ACC112 (cell line): ENCODE measurements around the gene GNAI3.

Source experiments
- H2AFZ ChIP-seq: fragments of 200-600 bp; sonication (generic); one replicate; pipeline ENCODE4 v1.6.0; 2017; ENCODE audit warnings: antibody characterized with exemption, low read length; ENCODE audit not compliant: unreplicated experiment
- H3K27ac ChIP-seq: fragments of 200-600 bp; sonication (generic); 2 replicates; pipeline ENCODE4 v1.5.1; 2014; ENCODE audit warnings: low read depth, mild to moderate bottlenecking, antibody characterized with exemption, low read length, moderate library complexity
- H3K27me3 ChIP-seq: fragments of 200-600 bp; sonication (generic); 2 replicates; pipeline ENCODE4 v1.6.1; 2014; ENCODE audit warnings: mild to moderate bottlenecking, antibody characterized with exemption, low read length, moderate library complexity, mixed read lengths; ENCODE audit not compliant: insufficient read depth
- H3K36me3 ChIP-seq: fragments of 200-600 bp; sonication (generic); 2 replicates; pipeline ENCODE4 v1.6.1; 2016; ENCODE audit warnings: mild to moderate bottlenecking, antibody characterized with exemption, low read length, moderate library complexity, mixed read lengths; ENCODE audit not compliant: insufficient read depth
- H3K4me1 ChIP-seq: fragments of 200-600 bp; sonication (generic); one replicate; pipeline ENCODE4 v1.6.1; 2016; ENCODE audit warnings: low read length, mixed read lengths; ENCODE audit not compliant: insufficient read depth, unreplicated experiment, control insufficient read depth
- H3K4me3 ChIP-seq: fragments of 200-600 bp; sonication (generic); 2 replicates; pipeline ENCODE4 v1.5.1; 2014; ENCODE audit warnings: mild to moderate bottlenecking, low read depth, low read length
- H3K79me2 ChIP-seq: fragments of 200-600 bp; sonication (generic); one replicate; pipeline ENCODE4 v1.6.0; 2016; ENCODE audit warnings: low read length; ENCODE audit not compliant: control insufficient read depth, unreplicated experiment, insufficient read depth

GNAI3 gene

DNA sequence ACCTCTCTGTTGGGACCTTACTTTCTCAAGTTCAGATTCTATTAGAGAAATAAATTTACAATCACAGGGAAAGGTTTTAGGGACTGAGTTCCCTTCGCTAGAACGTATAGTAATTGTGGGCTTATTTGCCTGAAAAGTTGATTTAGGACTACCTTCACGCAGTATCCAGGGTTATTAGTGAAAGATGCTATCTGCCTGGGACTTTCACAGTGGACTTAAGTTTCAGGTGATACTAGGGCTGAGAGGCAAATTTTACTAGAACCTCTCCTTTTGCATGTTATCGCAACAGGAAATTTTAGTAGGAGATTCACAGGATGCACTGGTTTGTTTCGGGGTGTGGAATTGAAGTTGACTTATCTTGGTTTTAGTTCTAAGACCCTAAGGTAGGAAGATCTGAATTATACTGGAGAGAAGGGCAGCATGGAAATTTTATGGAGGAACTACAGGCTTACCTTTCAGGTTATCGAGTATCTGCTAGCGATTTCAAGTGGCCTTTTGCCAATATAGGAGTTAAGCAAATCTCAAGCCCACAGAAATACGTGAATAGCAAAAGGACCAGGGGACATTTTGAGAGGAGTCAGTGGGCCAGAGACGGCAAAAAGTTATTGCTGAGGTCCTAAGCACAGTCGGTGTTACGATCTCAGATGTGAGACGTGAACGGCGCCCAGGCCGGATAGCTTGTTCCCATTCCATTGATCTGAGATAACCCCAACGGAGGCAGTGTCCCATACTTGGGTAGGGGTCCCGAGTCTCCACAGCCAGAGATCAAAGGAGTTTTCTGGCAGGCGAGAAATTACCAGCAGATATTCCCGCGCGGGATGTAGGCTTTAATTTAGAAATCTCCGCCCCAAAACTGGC, 723 bp upstream of the GNAI3 start:
- peaks cover 24% of the 10 kb centered on the region for H3K4me1 ChIP-seq

DNA sequence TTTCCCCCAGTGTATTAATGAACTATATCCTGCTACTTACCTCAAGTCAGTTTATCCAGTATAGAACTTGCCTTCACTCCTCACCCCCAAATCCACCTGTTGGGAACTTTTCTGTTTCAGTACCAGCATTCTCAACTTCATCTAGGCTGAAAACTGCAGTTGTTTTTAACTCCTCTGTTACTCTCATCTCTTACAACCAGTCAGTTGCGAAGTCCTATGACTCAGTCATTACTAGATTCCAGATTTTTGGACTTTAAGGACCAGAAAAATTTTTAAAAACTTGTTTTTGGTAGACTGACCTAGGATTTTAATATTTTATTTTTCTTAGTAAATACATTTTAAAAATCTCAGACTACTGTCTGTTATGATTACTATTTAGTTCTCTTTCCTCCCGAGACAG, 8.1 kb downstream of the GNAI3 start:
- Histone ChIP-seq H3K4me3 (no peak overlapping the region), H3K27me3 (no peaks in the 10 kb centered on the region), H3K79me2 (peaks cover 97% of the 10 kb centered on the region), H3K36me3 (0 out of 2 replicates have a peak, but pooled peaks cover 5% of the 10 kb centered on the region), H3K4me1 (peaks cover 5% of the 10 kb centered on the region), H3K27ac (no peak overlapping the region), H2AFZ (no peak overlapping the region)

More for the DNA sequence above, 723 bp upstream of the GNAI3 start:
- Histone ChIP-seq H3K27ac (peak overlapping the region; percentile 80), H3K79me2 (peaks cover 58% of the 10 kb centered on the region), H3K4me3 (peak overlapping the region; percentile 92), H2AFZ (peak overlapping the region; percentile 89), H3K36me3 (no peaks in the 10 kb centered on the region), H3K27me3 (no peaks in the 10 kb centered on the region)

DNA sequence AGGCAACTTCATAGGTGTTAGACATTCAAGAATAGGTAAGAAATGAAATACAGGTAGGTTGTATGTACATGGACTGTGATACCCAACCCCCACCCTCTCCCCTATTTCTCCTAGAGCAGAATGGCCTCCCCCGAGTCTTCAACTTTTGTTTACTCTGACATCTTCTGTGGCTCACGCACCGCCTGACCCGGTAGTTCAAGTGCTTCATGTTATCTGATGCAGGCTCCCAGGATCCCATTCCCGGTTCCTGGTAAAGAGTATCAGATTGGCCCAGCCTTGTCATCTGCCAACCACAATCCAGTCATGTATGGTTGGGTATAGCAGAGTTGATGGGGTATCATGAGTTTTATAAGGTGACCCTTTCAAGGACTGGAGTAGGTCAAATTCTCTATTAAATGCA, 9.1 kb downstream of the GNAI3 start:
- H3K27ac ChIP-seq: no peak overlapping the region
- H3K27me3 ChIP-seq: no peaks in the 10 kb centered on the region
- peaks cover 6% of the 10 kb centered on the region for H3K4me1 ChIP-seq
- H3K79me2 ChIP-seq: peaks cover 97% of the 10 kb centered on the region
- H3K36me3 ChIP-seq: 0 out of 2 replicates have a peak, but pooled peaks cover 5% of the 10 kb centered on the region
- no peak overlapping the region for H2AFZ ChIP-seq
- no peak overlapping the region for H3K4me3 ChIP-seq

DNA sequence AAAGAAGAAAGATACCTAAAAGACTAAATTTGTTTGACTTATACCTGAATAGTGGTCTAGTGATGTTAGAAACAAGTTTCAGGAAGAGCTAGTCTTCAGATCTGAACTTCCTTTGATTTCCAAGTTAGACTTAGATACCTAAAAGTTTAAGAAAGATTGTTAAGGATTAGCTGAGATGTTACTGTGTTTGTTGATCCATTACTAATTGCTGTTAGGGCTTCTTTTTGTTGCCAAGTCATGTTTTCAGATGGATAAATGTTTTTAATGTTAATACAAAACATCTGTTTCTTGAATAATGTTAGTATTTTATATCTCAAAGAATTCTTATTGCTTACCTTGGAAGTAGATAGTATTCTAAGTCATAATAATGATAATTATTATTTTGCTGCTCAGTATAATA, 11.6 kb downstream of the GNAI3 start:
- Histone ChIP-seq H3K4me3 (no peak overlapping the region), H2AFZ (no peak overlapping the region), H3K36me3 (0 out of 2 replicates have a peak, but pooled peaks cover 5% of the 10 kb centered on the region), H3K27me3 (no peaks in the 10 kb centered on the region), H3K27ac (no peak overlapping the region), H3K4me1 (peaks cover 14% of the 10 kb centered on the region), H3K79me2 (peaks cover 98% of the 10 kb centered on the region)

DNA sequence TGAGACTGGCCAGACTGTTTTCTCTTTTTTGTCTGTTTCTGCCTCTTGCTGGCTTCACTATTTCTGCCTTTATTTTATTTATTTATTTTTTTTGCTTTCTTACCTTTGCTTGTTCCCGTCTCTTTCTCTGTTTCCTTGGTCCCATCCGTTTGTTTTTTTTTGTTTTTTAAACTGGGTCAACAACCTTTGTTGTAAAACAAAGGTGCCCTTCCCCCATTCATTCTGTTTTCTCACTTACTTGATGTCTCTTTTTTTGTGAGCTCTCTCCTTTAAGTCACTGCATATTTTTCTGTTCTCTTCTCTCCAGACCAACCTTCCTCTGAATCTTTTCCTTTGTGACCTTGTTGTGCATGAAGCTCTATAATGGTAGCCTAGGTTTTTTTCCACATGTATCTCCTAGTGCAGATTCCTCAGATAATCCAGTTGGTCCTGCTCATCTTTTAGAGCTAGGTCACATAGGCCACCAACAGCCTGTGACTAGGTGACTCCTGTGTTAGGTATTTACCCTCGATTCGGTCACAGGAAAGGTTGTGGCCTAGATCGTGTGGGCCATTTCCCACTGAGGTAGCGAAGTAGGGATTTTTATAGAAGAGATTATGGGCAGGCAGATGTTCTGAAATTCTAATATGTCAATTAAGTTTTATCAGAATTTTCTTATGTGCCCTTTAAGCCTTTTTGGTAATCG, 15.9 kb downstream of the GNAI3 start:
- peaks cover 98% of the 10 kb centered on the region for H3K79me2 ChIP-seq
- H3K36me3 ChIP-seq: no peaks in the 10 kb centered on the region
- no peaks in the 10 kb centered on the region for H3K27me3 ChIP-seq
- no peak overlapping the region for H2AFZ ChIP-seq
- peaks cover 14% of the 10 kb centered on the region for H3K4me1 ChIP-seq
- no peak overlapping the region for H3K27ac ChIP-seq
- H3K4me3 ChIP-seq: no peak overlapping the region

DNA sequence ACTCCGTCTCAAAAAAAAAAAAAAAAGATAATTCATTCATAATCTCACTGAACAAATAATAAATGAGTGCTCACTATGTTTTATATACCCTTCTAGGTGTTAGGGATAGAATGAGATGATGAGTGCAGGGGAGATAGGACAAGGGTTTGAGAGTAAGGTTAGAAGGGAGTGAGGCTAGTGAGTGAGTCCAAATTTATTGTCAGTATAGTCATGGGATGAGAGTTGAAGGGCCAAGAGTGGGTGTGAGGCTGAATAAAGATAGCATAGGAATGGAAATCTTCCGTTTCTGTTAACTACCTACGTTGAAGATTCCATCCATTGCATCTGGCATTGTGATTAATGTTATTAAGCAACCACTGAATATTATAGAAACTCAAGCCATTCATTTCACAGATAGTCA, 16.8 kb downstream of the GNAI3 start:
- H3K27ac ChIP-seq: no peak overlapping the region
- H3K79me2 ChIP-seq: peaks cover 97% of the 10 kb centered on the region
- no peaks in the 10 kb centered on the region for H3K36me3 ChIP-seq
- H3K4me3 ChIP-seq: no peak overlapping the region
- H3K4me1 ChIP-seq: peaks cover 20% of the 10 kb centered on the region
- no peaks in the 10 kb centered on the region for H3K27me3 ChIP-seq
- no peak overlapping the region for H2AFZ ChIP-seq

DNA sequence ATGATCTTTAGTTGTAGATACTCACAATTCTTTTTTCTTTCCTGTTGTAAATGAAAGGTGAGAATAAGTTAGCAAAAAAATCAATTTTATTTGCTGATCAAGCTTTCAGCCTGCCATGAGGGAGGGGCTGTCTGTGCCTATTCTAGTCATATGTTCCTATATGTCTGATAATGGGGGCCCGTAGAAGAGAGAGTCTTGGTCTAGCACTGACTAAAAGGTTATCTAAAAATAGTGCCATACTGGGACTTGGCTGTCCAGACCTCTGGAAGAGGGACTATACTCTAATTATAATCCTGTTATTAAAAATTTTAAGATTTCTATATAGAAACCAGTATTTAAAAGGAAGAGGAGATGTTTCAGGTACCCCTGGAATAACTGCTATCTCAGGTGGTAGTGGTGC, 18.6 kb downstream of the GNAI3 start:
- Histone ChIP-seq H2AFZ (no peak overlapping the region), H3K4me3 (no peak overlapping the region), H3K4me1 (peaks cover 20% of the 10 kb centered on the region), H3K27me3 (no peaks in the 10 kb centered on the region), H3K36me3 (no peaks in the 10 kb centered on the region), H3K27ac (no peak overlapping the region), H3K79me2 (peaks cover 96% of the 10 kb centered on the region)

DNA sequence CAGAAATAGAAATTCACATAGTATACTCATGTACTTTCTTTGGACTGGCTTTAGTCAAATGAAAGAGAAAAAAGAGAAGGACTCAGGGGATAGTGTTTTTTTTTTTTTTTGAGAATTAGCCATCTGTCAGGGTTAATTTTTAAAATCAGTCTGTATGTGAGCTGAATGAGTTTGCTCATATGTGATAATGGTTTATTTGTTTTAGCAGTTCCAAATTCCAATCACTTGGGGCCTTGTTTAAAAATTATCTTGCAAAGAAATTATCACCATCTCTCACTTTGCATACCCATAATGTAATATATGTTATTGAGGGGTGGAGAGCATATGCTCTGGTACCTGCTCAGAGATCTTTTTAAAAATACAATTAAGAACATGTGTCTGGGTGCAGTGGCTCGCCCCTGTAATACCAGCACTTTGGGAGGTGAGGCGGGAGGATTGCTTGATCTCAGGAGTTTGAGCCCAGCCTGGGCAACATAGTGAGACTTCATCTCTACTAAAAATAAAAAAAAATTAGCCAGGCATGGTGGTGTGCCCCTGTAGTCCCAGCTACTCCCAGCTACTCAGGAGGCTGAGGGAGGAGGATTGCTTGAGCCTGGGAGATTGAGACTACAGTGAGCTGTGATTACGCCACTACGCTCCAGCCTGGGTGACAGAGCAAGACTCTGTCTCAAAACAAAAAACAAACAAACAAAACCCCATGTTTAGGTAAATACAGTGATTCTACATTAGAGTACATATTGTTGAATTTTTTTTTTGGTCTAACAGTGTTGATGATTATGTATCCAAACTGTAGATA, 19.7 kb downstream of the GNAI3 start:
- Histone ChIP-seq H2AFZ (no peak overlapping the region), H3K4me3 (no peak overlapping the region), H3K79me2 (peaks cover 94% of the 10 kb centered on the region), H3K4me1 (peaks cover 13% of the 10 kb centered on the region), H3K27me3 (no peaks in the 10 kb centered on the region), H3K36me3 (no peaks in the 10 kb centered on the region), H3K27ac (no peak overlapping the region)

DNA sequence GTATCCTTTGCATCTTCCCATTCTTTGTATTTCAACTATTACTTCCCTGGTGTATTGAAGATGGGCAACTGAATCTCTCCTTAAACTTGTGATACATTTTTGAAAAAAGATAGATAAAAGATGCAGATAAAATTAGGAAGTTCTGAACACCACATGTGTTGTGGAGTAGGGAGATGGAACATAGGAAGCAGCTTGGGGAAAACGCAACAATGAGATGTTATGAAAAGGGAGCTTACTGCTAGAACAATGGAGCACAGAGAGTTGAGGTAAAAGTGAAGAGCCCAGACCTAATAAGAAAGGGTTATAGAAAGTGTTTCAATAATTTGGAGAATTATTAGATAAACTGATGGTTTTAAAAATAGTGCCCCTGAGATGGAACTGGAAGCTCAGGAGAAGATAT, 20.9 kb downstream of the GNAI3 start:
- no peak overlapping the region for H3K4me3 ChIP-seq
- H3K36me3 ChIP-seq: no peaks in the 10 kb centered on the region
- H3K27ac ChIP-seq: no peak overlapping the region
- H3K4me1 ChIP-seq: peaks cover 11% of the 10 kb centered on the region
- H2AFZ ChIP-seq: no peak overlapping the region
- no peaks in the 10 kb centered on the region for H3K27me3 ChIP-seq
- peaks cover 91% of the 10 kb centered on the region for H3K79me2 ChIP-seq

DNA sequence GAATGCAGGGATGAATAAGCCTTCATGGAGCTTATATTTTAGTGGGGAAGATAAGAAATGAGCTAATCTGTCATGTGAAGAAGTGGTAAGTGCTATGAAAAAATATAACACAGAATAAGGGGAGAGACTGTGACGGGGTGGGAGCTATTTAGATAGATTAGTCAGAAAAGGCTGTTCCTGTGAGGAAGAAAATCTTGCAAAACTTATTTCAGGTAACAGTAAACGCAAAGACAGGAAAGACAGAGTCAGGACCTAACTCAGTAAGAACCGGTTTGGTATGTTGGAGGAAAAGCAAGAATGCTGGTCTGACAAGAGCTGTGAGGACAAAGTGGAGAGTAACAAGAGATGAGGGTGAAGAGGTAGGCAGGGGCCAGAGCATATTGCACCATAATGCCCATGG, 22.0 kb downstream of the GNAI3 start:
- Histone ChIP-seq H3K4me3 (no peak overlapping the region), H3K79me2 (peaks cover 82% of the 10 kb centered on the region), H3K36me3 (no peaks in the 10 kb centered on the region), H3K4me1 (peaks cover 11% of the 10 kb centered on the region), H3K27me3 (no peaks in the 10 kb centered on the region), H2AFZ (no peak overlapping the region), H3K27ac (no peak overlapping the region)
